ENCODE data around the gene APLP1. TPM values are rescaled to one million over a fixed set of nuclear protein-coding genes. Genes with fewer than 3 reads are reported as not detected.
"Not testable (repeated sequence)": the region's sequence is repeated elsewhere in the genome, so short reads cannot be mapped to it uniquely, and the experiment has no call there.

Gene APLP1
- total RNA-seq, 1 experiment from 2014 or later = 32.7 TPM

- Histone ChIP-seq H3K4me1 (peaks cover 18% of the 10 kb centered on the region), H3K27ac (no peak within 1 kb of the TSS), H3K4me3 (peak within 1 kb of the TSS; percentile 38), H3K27me3 (no peaks in the 10 kb centered on the region), H3K9me3 (replicated peaks) (no peaks in the 10 kb centered on the region), H3K36me3 (peaks cover 4% of the 10 kb centered on the region; the same call in 1 of the 2 replicates)
- no peak for DNase-seq
Measured at GRCh38 chr19:35901854-35902661, 33.7 kb downstream of the APLP1 start, which contains the start of gene HCST. HCST (plus strand) TSS chr19:35902529; CDS start chr19:35902594, 65 bp downstream.

- peaks cover 18% of the 10 kb centered on the region for H3K4me1 ChIP-seq
- H3K27me3 ChIP-seq = no peaks in the 10 kb centered on the region
- H3K36me3 ChIP-seq = peaks cover 1% of the 10 kb centered on the region; the same call in 1 of the 2 replicates
- no peaks in the 10 kb centered on the region for H3K9me3 ChIP-seq (replicated peaks)
- no peak for DNase-seq
- no peak overlapping the region for H3K27ac ChIP-seq
- peak overlapping the region; percentile 38 for H3K4me3 ChIP-seq
Measured at GRCh38 chr19:35902870-35903475, 34.6 kb downstream of the APLP1 start.

- peaks cover 18% of the 10 kb centered on the region for H3K4me1 ChIP-seq
- peak; percentile 88 for DNase-seq
- no peak overlapping the region for H3K27ac ChIP-seq
- peak overlapping the region; percentile 38 for H3K4me3 ChIP-seq
- no peaks in the 10 kb centered on the region for H3K36me3 ChIP-seq
- no peaks in the 10 kb centered on the region for H3K27me3 ChIP-seq
- no peaks in the 10 kb centered on the region for H3K9me3 ChIP-seq (replicated peaks)
Measured at GRCh38 chr19:35903550-35904179, 35.3 kb downstream of the APLP1 start.

GRCh38 chr19:35904311-35905068 lies 36.1 kb downstream of the APLP1 start:
- Histone ChIP-seq H3K4me3 (no peak overlapping the region), H3K4me1 (peaks cover 24% of the 10 kb centered on the region), H3K36me3 (no peaks in the 10 kb centered on the region), H3K27ac (no peak overlapping the region), H3K27me3 (peaks cover 4% of the 10 kb centered on the region; the same call in 1 of the 2 replicates), H3K9me3 (replicated peaks) (no peaks in the 10 kb centered on the region)
- DNase-seq = no peak

GRCh38 chr19:35905178-35905727 lies 36.9 kb downstream of the APLP1 start:
- H3K27me3 ChIP-seq = peaks cover 4% of the 10 kb centered on the region; the same call in 1 of the 2 replicates
- H3K36me3 ChIP-seq = no peaks in the 10 kb centered on the region
- no peak overlapping the region for H3K4me3 ChIP-seq
- no peak overlapping the region for H3K27ac ChIP-seq
- H3K9me3 ChIP-seq (replicated peaks) = no peaks in the 10 kb centered on the region
- H3K4me1 ChIP-seq = peaks cover 26% of the 10 kb centered on the region
- DNase-seq = peak in 1 of 2 experiments; percentile 50

GRCh38 chr19:35907377-35907745 lies 39.0 kb downstream of the APLP1 start:
- Histone ChIP-seq H3K27me3 (peaks cover 4% of the 10 kb centered on the region; the same call in 1 of the 2 replicates), H3K4me1 (peaks cover 15% of the 10 kb centered on the region), H3K27ac (no peak overlapping the region), H3K9me3 (replicated peaks) (no peaks in the 10 kb centered on the region), H3K4me3 (no peak overlapping the region), H3K36me3 (no peaks in the 10 kb centered on the region)
- no peak for DNase-seq

GRCh38 chr19:35908010-35908441 lies 39.7 kb downstream of the APLP1 start, which contains the start of gene TYROBP:
TYROBP (minus strand) TSS chr19:35908295; CDS start chr19:35908228, 67 bp downstream.
- DNase-seq = no peak
- peaks cover 4% of the 10 kb centered on the region; the same call in 1 of the 2 replicates for H3K27me3 ChIP-seq
- no peak within 1 kb of the TSS for H3K27ac ChIP-seq
- H3K36me3 ChIP-seq = no peaks in the 10 kb centered on the region
- no peaks in the 10 kb centered on the region for H3K9me3 ChIP-seq (replicated peaks)
- peaks cover 14% of the 10 kb centered on the region for H3K4me1 ChIP-seq
- no peak within 1 kb of the TSS for H3K4me3 ChIP-seq

- no peak overlapping the region for H3K27ac ChIP-seq
- H3K27me3 ChIP-seq = peaks cover 4% of the 10 kb centered on the region; the same call in 1 of the 2 replicates
- H3K4me3 ChIP-seq = no peak overlapping the region
- H3K36me3 ChIP-seq = no peaks in the 10 kb centered on the region
- no peaks in the 10 kb centered on the region for H3K9me3 ChIP-seq (replicated peaks)
- H3K4me1 ChIP-seq = peaks cover 13% of the 10 kb centered on the region
- peak; percentile 63 to 71 for DNase-seq
Measured at GRCh38 chr19:35908973-35909683, 40.8 kb downstream of the APLP1 start.

GRCh38 chr19:35909684-35910035 lies 41.3 kb downstream of the APLP1 start:
- Histone ChIP-seq H3K27ac (no peak overlapping the region), H3K4me3 (no peak overlapping the region), H3K9me3 (replicated peaks) (no peaks in the 10 kb centered on the region), H3K4me1 (peaks cover 13% of the 10 kb centered on the region), H3K36me3 (no peaks in the 10 kb centered on the region), H3K27me3 (peaks cover 4% of the 10 kb centered on the region; the same call in 1 of the 2 replicates)
- DNase-seq = no peak

GRCh38 chr19:35910355-35910754 lies 42.0 kb downstream of the APLP1 start:
- not testable (repeated sequence) for H3K4me3 ChIP-seq; H3K27ac ChIP-seq; H3K9me3 ChIP-seq (replicated peaks); H3K36me3 ChIP-seq; H3K27me3 ChIP-seq; H3K4me1 ChIP-seq; DNase-seq

GRCh38 chr19:35911173-35911572 lies 42.8 kb downstream of the APLP1 start:
- Histone ChIP-seq H3K36me3 (no peaks in the 10 kb centered on the region), H3K9me3 (replicated peaks) (no peaks in the 10 kb centered on the region), H3K4me1 (peaks cover 9% of the 10 kb centered on the region), H3K4me3 (no peak overlapping the region), H3K27ac (no peak overlapping the region), H3K27me3 (peaks cover 4% of the 10 kb centered on the region; the same call in 1 of the 2 replicates)
- DNase-seq = no peak

- no peaks in the 10 kb centered on the region for H3K36me3 ChIP-seq
- no peaks in the 10 kb centered on the region for H3K9me3 ChIP-seq (replicated peaks)
- peaks cover 9% of the 10 kb centered on the region for H3K4me1 ChIP-seq
- H3K27ac ChIP-seq = no peak overlapping the region
- H3K27me3 ChIP-seq = peaks cover 4% of the 10 kb centered on the region; the same call in 1 of the 2 replicates
- no peak for DNase-seq
- H3K4me3 ChIP-seq = no peak overlapping the region
Measured at GRCh38 chr19:35911790-35912189, 43.4 kb downstream of the APLP1 start.

GRCh38 chr19:35913589-35913988 lies 45.2 kb downstream of the APLP1 start:
- no peak overlapping the region for H3K27ac ChIP-seq
- H3K27me3 ChIP-seq = peaks cover 4% of the 10 kb centered on the region; the same call in 1 of the 2 replicates
- H3K9me3 ChIP-seq (replicated peaks) = no peaks in the 10 kb centered on the region
- no peaks in the 10 kb centered on the region for H3K36me3 ChIP-seq
- no peak overlapping the region for H3K4me3 ChIP-seq
- no peak for DNase-seq
- peaks cover 9% of the 10 kb centered on the region for H3K4me1 ChIP-seq

All from SJCRH30 (cell line).